Hematopoietic multipotent progenitor cell treated with erythropoietin and hydrocortisone succinate and interleukin-3 and kit ligand, for 15 days (in vitro differentiated cells): ENCODE results near the gene WFS1.

Source experiments
- DNase-seq: peaks from one replicate; pipeline ENCODE4 v3.0.0-alpha.2; 2015; ENCODE audit warnings: low spot score

WFS1 gene

DNA sequence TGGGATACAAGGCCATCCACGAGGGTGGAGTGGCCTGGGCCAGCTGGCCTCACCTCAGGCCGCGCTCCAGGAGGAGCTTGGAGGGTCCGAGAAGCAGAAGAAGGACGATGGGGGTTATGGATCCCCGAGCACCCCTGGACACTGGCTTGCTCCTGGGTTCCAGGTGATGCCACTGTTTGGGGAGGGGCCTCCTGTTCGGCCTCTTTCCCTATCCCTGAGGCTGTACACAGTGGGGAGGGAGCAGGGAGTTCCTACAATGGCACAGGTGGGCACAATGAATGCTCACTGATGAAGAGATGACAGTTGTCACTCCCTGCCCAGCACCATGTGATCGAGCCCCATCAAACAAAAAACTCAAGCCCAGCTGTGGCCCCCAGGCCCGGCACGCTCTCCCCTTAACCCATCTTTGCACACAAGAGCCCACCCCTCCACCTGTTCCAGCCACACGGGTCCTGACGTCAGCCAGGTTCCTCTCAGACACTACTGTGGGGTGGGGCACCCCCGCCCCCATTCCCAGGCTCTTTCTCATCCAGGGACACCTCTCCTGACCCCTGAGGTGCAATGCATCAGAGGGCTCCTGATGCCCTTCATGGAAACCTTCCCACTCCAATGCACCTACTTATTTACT lies 70.3 kb downstream of the WFS1 start:
- DNase-seq, result no peak

GRCh38 chr4:6340446-6341015 lies 70.9 kb downstream of the WFS1 start:
- DNase-seq, result no peak

GRCh38 chr4:6341696-6342095 lies 72.0 kb downstream of the WFS1 start:
- no peak for DNase-seq

- DNase-seq, result no peak
Measured at GRCh38 chr4:6342530-6343293, 73.1 kb downstream of the WFS1 start.

- DNase-seq, result no peak
Measured at GRCh38 chr4:6343939-6344408, 74.3 kb downstream of the WFS1 start.

DNA sequence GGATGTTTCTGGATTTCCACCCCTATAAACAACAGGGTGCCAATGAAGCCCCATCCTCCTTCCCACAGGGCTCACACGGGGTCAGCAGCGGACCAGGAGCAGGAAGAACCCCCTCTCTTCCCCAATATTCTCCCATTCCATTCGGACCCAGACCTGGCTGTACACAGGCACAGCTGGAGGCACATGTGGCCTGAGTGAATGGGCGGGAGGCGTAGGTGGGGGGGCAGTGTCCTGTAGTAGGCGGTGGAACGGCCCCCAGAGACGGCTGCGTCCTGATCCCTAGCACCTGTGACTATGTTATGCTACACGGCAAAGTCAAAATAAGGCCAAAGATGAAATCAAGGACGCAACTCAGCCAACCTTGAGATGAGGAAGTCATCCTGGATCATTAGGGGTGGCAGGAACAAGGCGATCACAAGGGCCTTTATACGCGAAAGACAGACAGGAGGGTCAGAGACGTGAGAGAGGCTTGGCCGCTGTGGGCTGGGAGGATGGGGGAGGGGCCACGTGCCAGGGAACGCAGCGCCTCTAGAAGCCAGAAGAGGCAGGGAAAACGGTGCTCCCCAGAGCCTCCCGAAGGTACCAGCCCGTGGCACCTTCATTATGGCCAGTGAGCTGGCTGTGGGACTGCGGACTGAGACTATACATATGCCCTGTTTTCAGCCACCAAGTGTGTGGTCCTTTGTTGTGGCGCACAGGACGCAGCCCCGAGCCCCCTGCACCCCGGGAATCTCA lies 75.6 kb downstream of the WFS1 start:
- DNase-seq, result no peak

GRCh38 chr4:6345866-6346265 lies 76.2 kb downstream of the WFS1 start:
- no peak for DNase-seq

DNA sequence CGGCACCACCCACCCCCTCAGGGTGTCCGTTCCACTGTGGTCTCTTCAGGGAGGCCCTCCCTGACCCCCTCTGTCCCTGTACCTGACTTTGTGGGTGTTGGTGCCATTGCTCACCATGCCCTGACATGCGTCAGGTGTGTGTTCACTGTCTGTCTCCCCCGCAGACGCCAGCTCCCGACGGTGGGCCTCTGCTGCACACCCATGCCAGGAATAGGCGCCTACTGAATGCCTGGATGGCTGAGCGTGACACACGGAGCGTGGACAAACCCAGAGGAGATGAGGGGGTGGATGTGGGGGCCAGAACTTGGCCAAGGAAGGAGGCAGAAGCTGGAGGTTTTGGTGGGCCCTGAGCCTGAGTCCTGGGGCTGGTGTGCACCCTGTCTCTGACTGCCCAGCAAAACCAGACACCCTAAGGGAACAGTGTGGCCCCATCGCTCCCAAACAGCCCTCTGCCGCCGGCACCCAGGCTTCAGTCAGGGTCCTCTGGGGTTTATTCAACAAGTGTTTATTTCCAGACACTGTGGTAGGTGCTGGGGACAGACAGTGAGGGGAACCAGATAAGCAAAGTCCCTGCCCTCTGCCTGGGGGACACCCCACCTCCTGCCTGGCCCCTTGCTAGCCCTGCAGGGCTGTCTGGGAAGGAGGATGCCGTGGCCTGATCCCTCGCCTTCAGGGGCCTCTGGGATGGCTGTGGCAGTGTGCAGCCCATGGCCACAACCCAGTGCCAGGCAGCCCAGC lies 76.9 kb downstream of the WFS1 start:
- DNase-seq, result no peak

DNA sequence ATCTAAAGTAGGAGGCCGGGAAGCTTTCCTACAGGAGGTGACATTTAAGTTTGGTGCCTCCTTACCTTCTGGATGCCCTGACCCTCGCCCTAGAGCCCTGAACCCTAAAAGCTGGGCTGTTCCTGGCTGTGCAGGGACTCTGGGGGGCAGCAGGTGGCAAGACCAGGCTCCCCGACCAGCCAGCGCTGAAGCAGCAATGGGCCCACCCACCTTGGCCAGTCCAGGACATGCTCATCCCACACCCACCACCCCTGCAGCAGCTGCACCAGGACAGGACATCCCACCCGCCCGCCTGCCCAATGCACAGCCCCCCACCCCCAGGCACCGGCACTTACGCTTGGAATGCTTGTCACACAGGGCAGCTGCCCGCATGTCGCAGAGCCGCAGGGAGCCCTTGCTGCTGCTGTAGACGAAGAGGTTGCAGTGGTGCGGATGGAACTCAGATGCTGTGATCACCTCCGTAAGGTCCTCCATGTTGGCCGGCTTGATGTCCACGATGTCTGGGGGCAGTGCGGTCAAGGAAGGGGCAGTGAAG lies 77.9 kb downstream of the WFS1 start:
- no peak for DNase-seq

DNA sequence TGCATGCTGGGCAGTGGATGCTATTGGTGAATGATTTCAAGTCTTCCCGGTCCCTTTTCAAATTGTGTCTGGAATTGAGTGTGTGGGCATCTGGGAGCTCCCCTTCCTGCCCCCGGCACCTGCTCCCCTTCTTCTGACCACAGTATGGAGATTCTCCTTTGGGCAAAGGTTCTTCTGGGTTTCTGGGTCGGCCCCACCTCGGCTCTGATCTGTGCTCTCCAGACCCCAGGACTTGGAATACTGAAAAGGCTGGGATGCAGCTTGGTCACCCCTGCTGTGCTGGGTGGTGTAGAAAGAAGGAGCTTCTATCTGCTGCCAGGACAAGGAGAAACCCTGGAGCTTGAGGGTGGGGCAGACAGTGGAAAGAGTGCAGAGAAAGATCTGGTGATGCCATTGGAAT lies 78.8 kb downstream of the WFS1 start:
- DNase-seq, result no peak

- DNase-seq, result no peak
Measured at GRCh38 chr4:6349896-6350603, 80.4 kb downstream of the WFS1 start.

DNA sequence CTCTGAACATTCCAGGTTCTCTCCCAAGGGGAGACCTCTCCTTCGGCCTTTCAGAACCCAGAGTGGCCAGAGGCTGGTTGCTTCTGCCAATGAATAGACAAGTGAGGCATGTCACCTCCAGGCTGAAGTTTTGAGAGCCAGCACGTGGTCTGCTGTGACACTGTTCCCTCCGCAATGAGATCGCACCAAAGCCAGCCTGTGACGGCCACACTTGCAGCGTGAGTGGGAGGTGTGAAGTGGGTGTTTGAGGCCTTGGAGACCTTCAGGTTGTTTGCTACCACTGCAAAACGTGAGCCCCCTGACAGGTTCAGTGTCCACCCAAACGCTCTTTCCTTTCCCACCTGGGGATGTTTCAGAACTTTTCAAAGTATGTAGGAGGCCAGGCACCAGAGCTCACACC lies 81.0 kb downstream of the WFS1 start:
- DNase-seq, result no peak

- DNase-seq, result no peak
Measured at GRCh38 chr4:6351246-6352000, 81.8 kb downstream of the WFS1 start.

GRCh38 chr4:6352031-6352692 lies 82.5 kb downstream of the WFS1 start:
- no peak for DNase-seq
